ENCODE measurements around the gene STUB1.
A peak's percentile ranks its signal among the peaks of the same experiment; 100 is the strongest.

STUB1 gene

GRCh38 chr16:719815-720446 is 39.7 kb downstream of the STUB1 start:
- TF ChIP-seq HDGF (IDR thresholded peaks at IDR 0.05; ENCODE audit: borderline replicate concordance) (no peak), NFRKB (IDR thresholded peaks at IDR 0.05) (no peak), ELF4 (IDR thresholded peaks at IDR 0.05) (no peak), CTBP1 (IDR thresholded peaks at IDR 0.05; ENCODE audit: borderline replicate concordance) (no peak), ARNT (IDR thresholded peaks at IDR 0.05) (no peak), BHLHE40 (IDR thresholded peaks at IDR 0.05; ENCODE audit: borderline replicate concordance) (no peak), ZNF384 (IDR thresholded peaks at IDR 0.05) (no peak), FOXK2 (IDR thresholded peaks at IDR 0.05) (no peak), L3MBTL2 (conservative IDR thresholded peaks at IDR 0.05) (no peak)
- CTCF ChIA-PET: interaction anchor here (0.7 to 2.8 kb wide), 7 partner anchors 8 to 85 kb away, joined by 3 to 7 read pairs (median 4); partner anchors contain the start of gene CIAO3
- POLR2A ChIA-PET: interaction anchor here (0.5 to 4.1 kb wide), 15 partner anchors 10 to 79 kb away, joined by 3 to 47 read pairs (median 7); partner anchors contain the start of genes CHTF18, CIAO3, RPUSD1 and STUB1
- DNase-seq (ENCODE audit: extremely low spot score): no peak

- POLR2A ChIA-PET: interaction anchor here (0.5 to 4.1 kb wide), 21 partner anchors 8 to 79 kb away, joined by 3 to 47 read pairs (median 7); partner anchors contain the start of genes CHTF18, CIAO3, JMJD8 and MSLN
- DNase-seq (ENCODE audit: extremely low spot score): no peak
- CTCF ChIA-PET: interaction anchor here (0.7 to 2.8 kb wide), 6 partner anchors 11 to 84 kb away, joined by 3 to 7 read pairs (median 4); partner anchors contain the start of gene CIAO3
- TF ChIP-seq CTBP1 (IDR thresholded peaks at IDR 0.05; ENCODE audit: borderline replicate concordance) (no peak), NFRKB (IDR thresholded peaks at IDR 0.05) (no peak), ELF4 (IDR thresholded peaks at IDR 0.05) (no peak), FOXM1 (IDR thresholded peaks at IDR 0.05; ENCODE audit: borderline replicate concordance) (no peak), SP1 (IDR thresholded peaks at IDR 0.05) (no peak), PKNOX1 (IDR thresholded peaks at IDR 0.05) (no peak), L3MBTL2 (conservative IDR thresholded peaks at IDR 0.05) (no peak; the same call in 1 of the 2 replicates)
Observed at GRCh38 chr16:720447-720989, 40.3 kb downstream of the STUB1 start.

GRCh38 chr16:720990-721764 is 41.0 kb downstream of the STUB1 start, which contains the start of gene ANTKMT:
TSS of gene ANTKMT (plus strand) at chr16:721146. CDS start at chr16:721275, 129 bp downstream.
- DNase-seq (ENCODE audit: extremely low spot score): peak; percentile 89
- CTCF ChIA-PET: interaction anchor here (1.0 to 2.8 kb wide), 3 partner anchors 12 to 83 kb away, joined by 4 to 7 read pairs (median 4); no protein-coding TSS in a partner anchor
- no peak for TF ChIP-seq NFRKB (IDR thresholded peaks at IDR 0.05)
- TF ChIP-seq LEF1 (IDR thresholded peaks at IDR 0.05; ENCODE audit: borderline replicate concordance): peak; percentile 87
- peak; percentile 93 for TF ChIP-seq L3MBTL2 (conservative IDR thresholded peaks at IDR 0.05)
- 0 out of 2 replicates have a peak, but pooled peaks have one; percentile 26 for TF ChIP-seq ARNT (IDR thresholded peaks at IDR 0.05)
- no peak for TF ChIP-seq BHLHE40 (IDR thresholded peaks at IDR 0.05; ENCODE audit: borderline replicate concordance)
- TF ChIP-seq SUZ12 (IDR thresholded peaks at IDR 0.05): no peak
- POLR2A ChIA-PET: interaction anchor here (0.8 to 4.1 kb wide), 23 partner anchors 8 to 66 kb away, joined by 3 to 47 read pairs (median 5); partner anchors contain the start of genes CHTF18, CIAO3, JMJD8 and MSLN

- no peak for DNase-seq (ENCODE audit: extremely low spot score)
- TF ChIP-seq ELF4 (IDR thresholded peaks at IDR 0.05) (no peak), PKNOX1 (IDR thresholded peaks at IDR 0.05) (no peak), TARDBP (IDR thresholded peaks at IDR 0.05) (no peak), FOXA1 (IDR thresholded peaks at IDR 0.05) (no peak), SP1 (IDR thresholded peaks at IDR 0.05) (no peak), BHLHE40 (IDR thresholded peaks at IDR 0.05; ENCODE audit: borderline replicate concordance) (no peak), ARNT (IDR thresholded peaks at IDR 0.05) (no peak), NFRKB (IDR thresholded peaks at IDR 0.05) (no peak), L3MBTL2 (conservative IDR thresholded peaks at IDR 0.05) (no peak), FOXK2 (IDR thresholded peaks at IDR 0.05) (no peak), LEF1 (IDR thresholded peaks at IDR 0.05; ENCODE audit: borderline replicate concordance) (no peak), FOXM1 (IDR thresholded peaks at IDR 0.05; ENCODE audit: borderline replicate concordance) (no peak), CTBP1 (IDR thresholded peaks at IDR 0.05; ENCODE audit: borderline replicate concordance) (no peak), HDGF (IDR thresholded peaks at IDR 0.05; ENCODE audit: borderline replicate concordance) (no peak), SUZ12 (IDR thresholded peaks at IDR 0.05) (no peak), ZNF384 (IDR thresholded peaks at IDR 0.05) (no peak)
- POLR2A ChIA-PET: interaction anchor here (0.8 to 4.1 kb wide), 23 partner anchors 8 to 66 kb away, joined by 3 to 47 read pairs (median 5); partner anchors contain the start of genes CHTF18, CIAO3, JMJD8 and MSLN
- CTCF ChIA-PET: interaction anchor here (1.0 to 2.8 kb wide), 2 partner anchors 12 to 82 kb away, joined by 4 to 7 read pairs; no protein-coding TSS in a partner anchor
Observed at GRCh38 chr16:721765-722540, 41.7 kb downstream of the STUB1 start.

- TF ChIP-seq SUZ12 (IDR thresholded peaks at IDR 0.05) (no peak), PKNOX1 (IDR thresholded peaks at IDR 0.05) (no peak), SP1 (IDR thresholded peaks at IDR 0.05) (no peak), L3MBTL2 (conservative IDR thresholded peaks at IDR 0.05) (no peak), ZNF384 (IDR thresholded peaks at IDR 0.05) (no peak), ELF4 (IDR thresholded peaks at IDR 0.05) (no peak), ARNT (IDR thresholded peaks at IDR 0.05) (no peak), BHLHE40 (IDR thresholded peaks at IDR 0.05; ENCODE audit: borderline replicate concordance) (no peak), HDGF (IDR thresholded peaks at IDR 0.05; ENCODE audit: borderline replicate concordance) (no peak), FOXK2 (IDR thresholded peaks at IDR 0.05) (no peak), LEF1 (IDR thresholded peaks at IDR 0.05; ENCODE audit: borderline replicate concordance) (no peak), FOXA1 (IDR thresholded peaks at IDR 0.05) (no peak), CTBP1 (IDR thresholded peaks at IDR 0.05; ENCODE audit: borderline replicate concordance) (no peak), NFRKB (IDR thresholded peaks at IDR 0.05) (no peak), FOXM1 (IDR thresholded peaks at IDR 0.05; ENCODE audit: borderline replicate concordance) (no peak), TARDBP (IDR thresholded peaks at IDR 0.05) (no peak)
- DNase-seq (ENCODE audit: extremely low spot score): no peak
- ChIA-PET CTCF (no interaction called here), POLR2A (interaction anchor here (1.0 to 4.1 kb wide), 3 partner anchors 12 to 65 kb away, joined by 4 to 34 read pairs (median 4); partner anchors contain the start of genes CHTF18 and RPUSD1)
Observed at GRCh38 chr16:722835-723633, 42.8 kb downstream of the STUB1 start.

All from HEK293T (cell line).